HL-60 (cell line): ENCODE results near the gene WDR17.

Source experiments
- DNase-seq, 2 experiments: peaks; one replicate each; pipeline ENCODE4 v3.0.0-alpha.2; 2010 to 2020; ENCODE audit warnings: low read depth in 1 of 2, low spot score in 1 of 2
- H3K27ac ChIP-seq: fragments of 250-450 bp; sonication (Bioruptor Pico); replicated peaks from 2 replicates; pipeline ENCODE4 v1.5.1; 2020; ENCODE audit warnings: mild to moderate bottlenecking, moderate library complexity
- H3K27me3 ChIP-seq: fragments of 250-450 bp; sonication (Bioruptor Pico); 2 replicates; pipeline ENCODE4 v1.5.1; 2021; ENCODE audit warnings: mild to moderate bottlenecking, moderate library complexity; ENCODE audit not compliant: insufficient read depth, poor library complexity, severe bottlenecking
- H3K4me3 ChIP-seq: replicated peaks from 2 replicates; pipeline ENCODE4 v1.5.1; 2011; ENCODE audit warnings: mild to moderate bottlenecking, control low read depth, low read length; ENCODE audit not compliant: insufficient read depth
- CTCF ChIP-seq: IDR thresholded peaks from one replicate; pipeline ENCODE4 v1.5.1; 2011; ENCODE audit warnings: low read length, control low read depth, inconsistent platforms; ENCODE audit not compliant: insufficient read depth
- GABPA ChIP-seq: IDR thresholded peaks from 2 replicates; pipeline ENCODE4 v1.6.1; 2012; ENCODE audit warnings: low read depth
- POLR2AphosphoS5 ChIP-seq: IDR thresholded peaks from 2 replicates; pipeline ENCODE4 v1.6.1; 2012; ENCODE audit warnings: low read depth
- REST ChIP-seq: IDR thresholded peaks from 2 replicates; pipeline ENCODE4 v1.6.1; 2012; ENCODE audit warnings: low read depth; ENCODE audit not compliant: insufficient replicate concordance
- SPI1 ChIP-seq: IDR thresholded peaks from 2 replicates; pipeline ENCODE4 v1.6.1; 2012; ENCODE audit warnings: low read depth, mild to moderate bottlenecking, borderline replicate concordance

Gene WDR17

GRCh38 chr4:176186671-176187395 is 121.2 kb downstream of the WDR17 start:
- Histone ChIP-seq H3K4me3 (no peak overlapping the region), H3K27me3 (no peaks in the 10 kb centered on the region), H3K27ac (no peak overlapping the region)
- TF ChIP-seq GABPA (no peak), REST (no peak), CTCF (no peak), SPI1 (no peak), POLR2AphosphoS5 (no peak)
- DNase-seq: no peak

GRCh38 chr4:176187624-176188023 is 122.0 kb downstream of the WDR17 start:
- no peaks in the 10 kb centered on the region for H3K27me3 ChIP-seq
- TF ChIP-seq CTCF (no peak), REST (no peak), GABPA (no peak), SPI1 (no peak), POLR2AphosphoS5 (no peak)
- no peak for DNase-seq
- H3K27ac ChIP-seq: no peak overlapping the region
- no peak overlapping the region for H3K4me3 ChIP-seq

GRCh38 chr4:176188654-176189053 is 123.0 kb downstream of the WDR17 start:
- Histone ChIP-seq H3K27me3 (no peaks in the 10 kb centered on the region), H3K27ac (no peak overlapping the region), H3K4me3 (no peak overlapping the region)
- no peak for TF ChIP-seq REST
- no peak for TF ChIP-seq GABPA
- TF ChIP-seq CTCF: no peak
- TF ChIP-seq SPI1: peak; percentile 56; the same call in 1 of the 2 replicates
- TF ChIP-seq POLR2AphosphoS5: no peak
- DNase-seq: no peak
